Left renal cortex interstitium (tissue), 4 donors: ENCODE measurements around the gene KRTAP10-4. TPM values are rescaled to one million over a fixed set of nuclear protein-coding genes. Genes with fewer than 3 reads are reported as not detected.
"Not testable (repeated sequence)": the region's sequence is repeated elsewhere in the genome, so short reads cannot be mapped to it uniquely, and the experiment has no call there.

Source experiments
- DNase-seq, 4 donors: peaks; one replicate each; pipeline ENCODE4 v3.0.0-alpha.2; 2013; ENCODE audit warnings: low read depth in 4 of 4, low spot score in 2 of 4, missing footprints in 1 of 4
- polyA plus RNA-seq, 4 donors: library from polyadenylated mRNA; unstranded; fragments of 120-200 nt; gene quantifications; one replicate each; pipeline ENCODE4 v1.2.1, GENCODE V29; 2013; ENCODE audit not compliant: insufficient read length in 4 of 4

KRTAP10-4 gene, protein sequence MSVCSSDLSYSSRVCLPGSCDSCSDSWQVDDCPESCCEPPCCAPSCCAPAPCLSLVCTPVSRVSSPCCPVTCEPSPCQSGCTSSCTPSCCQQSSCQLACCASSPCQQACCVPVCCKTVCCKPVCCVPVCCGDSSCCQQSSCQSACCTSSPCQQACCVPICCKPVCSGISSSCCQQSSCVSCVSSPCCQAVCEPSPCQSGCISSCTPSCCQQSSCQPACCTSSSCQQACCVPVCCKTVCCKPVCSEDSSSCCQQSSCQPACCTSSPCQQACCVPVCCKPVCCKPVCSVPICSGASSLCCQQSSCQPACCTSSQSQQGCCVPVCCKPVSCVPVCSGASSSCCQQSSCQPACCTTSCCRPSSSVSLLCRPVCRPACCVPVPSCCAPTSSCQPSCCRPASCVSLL
- not detected for polyA plus RNA-seq

DNA sequence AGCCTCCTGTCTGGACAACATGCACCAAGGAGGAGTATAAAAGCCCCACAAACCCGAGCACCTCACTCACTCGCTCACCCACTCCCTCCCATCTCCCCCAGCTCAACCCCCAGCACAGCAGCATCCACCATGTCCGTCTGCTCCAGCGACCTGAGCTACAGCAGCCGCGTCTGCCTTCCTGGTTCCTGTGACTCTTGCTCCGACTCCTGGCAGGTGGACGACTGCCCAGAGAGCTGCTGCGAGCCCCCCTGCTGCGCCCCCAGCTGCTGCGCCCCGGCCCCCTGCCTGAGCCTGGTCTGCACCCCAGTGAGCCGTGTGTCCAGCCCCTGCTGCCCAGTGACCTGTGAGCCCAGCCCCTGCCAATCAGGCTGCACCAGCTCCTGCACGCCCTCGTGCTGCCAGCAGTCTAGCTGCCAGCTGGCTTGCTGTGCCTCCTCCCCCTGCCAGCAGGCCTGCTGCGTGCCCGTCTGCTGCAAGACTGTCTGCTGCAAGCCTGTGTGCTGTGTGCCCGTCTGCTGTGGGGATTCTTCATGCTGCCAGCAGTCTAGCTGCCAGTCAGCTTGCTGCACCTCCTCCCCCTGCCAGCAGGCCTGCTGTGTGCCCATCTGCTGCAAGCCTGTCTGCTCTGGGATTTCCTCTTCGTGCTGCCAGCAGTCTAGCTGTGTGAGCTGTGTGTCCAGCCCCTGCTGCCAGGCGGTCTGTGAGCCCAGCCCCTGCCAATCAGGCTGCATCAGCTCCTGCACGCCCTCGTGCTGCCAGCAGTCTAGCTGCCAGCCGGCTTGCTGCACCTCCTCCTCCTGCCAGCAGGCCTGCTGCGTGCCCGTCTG, at the start of gene KRTAP10-4:
TSS of gene KRTAP10-4 (plus strand) at position 100 of the 827 bp plus-strand sequence. CDS start at position 130, 30 bp downstream.
- DNase-seq = not testable (repeated sequence)

DNA sequence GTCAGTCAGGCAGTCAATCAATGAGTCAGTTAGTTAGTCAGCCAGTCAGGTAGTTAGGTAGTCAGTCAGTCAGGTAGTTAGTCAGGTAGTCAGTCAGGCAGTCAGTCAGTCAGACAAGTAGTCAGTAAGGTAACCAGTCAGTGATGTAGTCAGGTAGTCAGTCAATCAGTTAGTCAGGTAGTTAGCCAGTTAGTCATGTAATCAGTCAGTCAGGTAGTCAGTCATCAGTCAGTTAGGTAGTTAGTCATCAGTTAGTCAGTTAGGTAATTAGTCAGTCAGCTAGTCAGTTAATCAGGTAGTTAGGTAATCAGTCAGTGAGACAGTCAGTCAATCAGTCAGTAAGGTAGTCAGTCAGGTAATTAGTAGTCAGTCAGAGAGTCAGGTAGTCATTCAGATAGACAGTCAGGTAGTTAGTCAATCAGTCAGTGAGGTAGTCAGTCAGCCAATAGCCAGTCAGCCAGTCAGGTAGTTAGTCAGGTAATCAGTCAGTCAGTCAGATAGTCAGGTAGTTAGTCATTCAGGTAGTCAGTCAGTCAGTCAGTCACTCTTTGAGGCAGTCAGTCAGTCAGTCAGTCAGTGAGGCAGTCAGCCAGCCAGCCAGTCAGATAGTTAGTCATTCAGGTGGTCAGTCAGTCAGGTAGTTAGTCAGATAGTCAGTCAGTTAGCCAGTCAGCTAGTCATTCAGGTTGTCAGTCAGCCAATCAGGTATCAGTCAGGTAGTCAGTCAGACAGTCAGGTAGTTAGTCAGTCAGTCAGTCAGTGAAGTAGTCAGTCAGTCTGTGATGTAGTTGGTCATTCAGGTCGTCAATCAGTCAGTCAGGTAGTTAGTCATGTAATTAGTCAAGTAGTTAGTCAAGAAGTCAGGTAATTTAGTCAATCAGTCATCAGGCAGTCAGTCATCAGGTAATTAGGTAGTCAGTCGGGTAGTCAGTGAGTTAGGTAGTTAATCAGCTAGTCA, 48.8 kb upstream of the KRTAP10-4 start:
- no peak for DNase-seq

DNA sequence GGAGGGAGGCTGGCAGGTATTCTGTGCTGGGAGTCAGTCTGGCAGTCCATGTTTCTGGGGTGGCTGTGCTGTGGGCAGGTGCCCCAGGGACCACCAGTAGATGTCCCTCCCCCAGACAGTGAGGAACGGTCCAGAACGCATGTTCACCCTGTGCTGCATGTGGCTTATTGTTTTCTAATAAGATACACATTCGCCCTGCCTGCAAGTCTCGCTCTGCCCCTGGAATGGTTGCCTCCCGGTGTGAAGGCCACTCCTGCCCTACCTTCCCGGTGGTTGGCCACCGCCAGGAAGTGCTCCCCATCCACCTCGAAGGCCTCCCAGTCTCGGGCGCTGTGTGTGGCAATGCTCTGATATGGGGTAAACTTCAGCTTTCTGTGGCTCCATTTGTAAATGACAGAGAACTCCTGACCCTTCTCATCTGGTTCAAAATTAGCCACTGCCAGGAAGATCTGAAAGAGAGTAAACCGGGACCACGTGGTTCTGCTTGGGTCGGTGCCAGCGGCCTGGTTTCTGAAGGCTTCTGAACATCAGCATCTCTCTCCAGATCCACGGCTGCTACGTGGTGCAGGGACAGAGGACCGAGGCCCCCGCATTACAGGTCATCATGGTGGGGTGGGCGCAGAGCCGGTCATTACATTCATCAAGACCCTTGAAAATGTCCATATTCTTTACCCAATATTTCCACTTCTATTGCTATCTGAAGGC, 48.0 kb upstream of the KRTAP10-4 start:
- no peak for DNase-seq

DNA sequence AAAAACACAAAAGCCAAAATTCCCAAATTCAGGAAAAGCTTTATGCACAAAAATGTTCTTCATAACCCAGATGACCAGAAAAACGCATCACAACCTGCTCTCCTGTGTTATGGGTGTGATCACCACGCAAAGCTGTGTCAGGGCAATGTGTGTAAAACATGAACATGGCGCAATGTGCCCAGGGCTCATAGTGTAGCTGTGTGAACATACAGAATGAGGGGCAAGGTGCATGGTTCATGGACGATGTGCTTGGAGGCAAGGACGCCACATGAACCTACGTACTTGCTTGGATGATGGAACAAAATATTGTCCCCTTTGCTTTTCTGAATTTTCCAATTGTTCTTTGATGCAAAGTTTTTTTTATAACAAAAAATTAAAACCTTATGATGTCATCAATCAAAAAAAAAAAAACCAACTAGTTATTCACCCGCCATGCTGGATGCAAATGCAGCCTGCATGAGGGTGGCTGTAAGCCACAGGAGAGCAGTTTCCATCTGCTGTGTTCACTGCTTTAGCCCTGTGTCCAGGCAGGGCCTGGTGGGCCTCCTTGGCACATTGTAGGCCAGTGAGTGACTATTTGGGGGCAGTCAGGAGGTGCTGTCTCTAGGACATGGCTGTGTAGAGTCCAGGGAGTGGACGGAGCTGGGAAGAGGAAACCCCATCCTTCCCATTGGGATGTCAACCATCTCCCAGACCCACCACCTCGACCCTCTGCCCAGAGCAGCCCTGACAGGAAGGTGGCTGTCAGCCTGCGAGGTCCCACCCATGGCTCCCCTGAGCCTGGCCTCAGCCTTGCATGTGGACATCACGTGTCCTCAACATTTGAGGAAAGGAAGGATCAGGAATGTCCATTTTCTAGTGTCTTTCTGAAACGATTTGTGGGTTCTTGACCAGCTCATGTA, 47.2 kb upstream of the KRTAP10-4 start:
- DNase-seq = no peak

DNA sequence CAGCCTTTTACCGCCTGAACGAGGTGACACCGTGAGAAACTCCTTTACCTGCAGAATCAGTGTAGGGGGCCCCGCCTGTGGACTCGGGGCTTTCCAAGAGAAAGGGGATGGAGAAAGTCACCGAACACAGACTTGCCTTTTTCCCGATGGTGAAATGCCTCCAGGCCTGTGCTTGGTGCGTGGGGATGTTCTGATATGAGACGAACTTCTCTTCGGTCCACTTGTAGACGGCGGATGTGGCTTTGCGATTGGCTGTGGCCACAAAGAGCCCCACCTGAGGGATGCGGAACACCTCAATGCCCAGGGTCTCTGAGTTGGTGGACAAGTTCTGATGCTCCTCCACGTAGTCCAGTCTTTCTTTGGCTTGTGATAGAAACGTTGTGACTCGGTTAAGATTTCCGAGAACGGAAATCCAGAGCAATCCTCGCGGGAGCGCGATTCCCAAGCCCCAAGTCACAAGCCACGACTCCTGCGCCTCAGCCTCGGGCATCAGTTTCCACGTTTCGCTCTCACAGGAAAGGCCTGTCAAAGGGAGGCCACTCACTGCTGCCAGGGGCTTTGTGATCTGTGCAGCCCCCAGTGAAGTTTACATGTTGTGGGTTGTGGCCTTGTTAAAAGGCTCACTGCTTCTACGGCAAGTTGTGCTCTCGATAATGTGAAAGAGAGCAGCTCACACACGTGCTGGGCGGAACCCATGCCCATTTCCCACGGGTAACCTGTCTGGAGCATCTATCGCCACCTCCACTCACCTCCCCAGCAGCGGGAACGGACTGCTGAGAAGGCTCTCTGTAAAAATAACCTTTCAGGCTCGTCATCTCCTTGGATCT, 46.2 kb upstream of the KRTAP10-4 start:
- no peak for DNase-seq

DNA sequence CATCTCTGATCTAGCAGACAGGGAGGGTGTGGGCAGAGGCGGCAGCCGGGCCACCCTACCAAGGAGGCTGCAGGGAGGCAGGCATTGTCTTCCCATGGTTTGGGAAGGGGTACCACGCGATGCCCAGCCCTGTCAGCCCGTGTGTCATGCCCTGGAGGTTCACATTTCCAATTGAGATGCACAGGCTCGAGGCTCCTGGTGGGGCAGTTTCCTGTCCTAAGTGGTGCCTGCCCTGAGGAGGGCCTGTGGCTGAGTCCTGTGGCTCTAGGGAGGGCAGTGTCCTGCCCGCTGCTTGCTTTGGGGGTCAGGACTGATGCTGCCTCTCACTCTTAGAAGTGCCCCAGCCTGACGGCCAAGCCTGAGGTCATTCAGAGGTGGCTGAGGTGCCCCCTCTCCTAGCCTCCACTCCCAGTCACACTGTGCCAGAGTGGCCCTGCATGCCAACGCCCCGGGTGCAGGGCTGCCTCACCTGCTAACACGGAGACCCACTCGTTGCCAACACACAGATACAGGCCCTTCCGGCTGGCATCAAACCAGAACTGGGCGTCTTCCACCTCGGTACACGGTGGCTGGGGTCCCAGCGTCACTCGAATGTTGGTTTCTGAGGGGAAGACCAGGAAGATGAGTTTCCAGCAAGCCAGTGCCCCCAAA, 45.4 kb upstream of the KRTAP10-4 start:
- no peak for DNase-seq

DNA sequence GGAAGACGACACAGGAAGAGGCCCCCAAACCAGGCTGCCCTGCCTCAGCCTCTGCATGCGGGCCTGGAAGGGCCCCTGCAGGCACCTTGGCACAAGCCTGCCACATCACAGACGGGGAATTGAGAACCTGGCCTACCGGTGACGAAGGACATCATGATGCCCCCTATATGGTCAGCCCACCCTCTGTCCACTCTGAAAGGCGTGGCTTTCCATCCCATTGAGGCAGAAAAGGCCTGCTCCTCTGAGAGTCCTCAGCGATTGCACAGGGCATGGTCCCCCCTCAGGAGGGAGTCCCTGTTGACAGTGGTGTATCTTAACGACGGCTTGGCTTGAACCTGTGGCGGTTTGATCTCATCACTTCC, 44.9 kb upstream of the KRTAP10-4 start:
- DNase-seq = no peak

DNA sequence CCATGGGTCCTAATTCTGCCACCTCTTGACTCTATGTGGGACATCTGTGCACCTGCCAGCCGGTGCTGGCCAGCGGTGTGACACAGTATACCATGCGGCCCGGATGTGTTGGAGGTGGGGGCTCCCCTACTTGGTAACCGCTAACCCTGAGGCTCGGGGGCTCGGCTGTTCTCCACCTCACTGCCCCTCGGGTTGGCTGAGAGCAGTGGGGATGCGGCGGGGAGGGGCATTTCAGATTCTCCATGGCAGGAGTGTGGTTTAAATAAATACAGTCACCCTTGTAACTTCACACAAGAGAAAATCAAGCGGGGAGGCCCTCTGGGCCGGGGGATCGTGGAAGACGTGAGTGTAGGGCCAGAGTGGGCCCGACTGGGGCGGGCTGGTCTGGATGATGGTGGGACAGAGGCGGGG, 44.5 kb upstream of the KRTAP10-4 start:
- DNase-seq = no peak

DNA sequence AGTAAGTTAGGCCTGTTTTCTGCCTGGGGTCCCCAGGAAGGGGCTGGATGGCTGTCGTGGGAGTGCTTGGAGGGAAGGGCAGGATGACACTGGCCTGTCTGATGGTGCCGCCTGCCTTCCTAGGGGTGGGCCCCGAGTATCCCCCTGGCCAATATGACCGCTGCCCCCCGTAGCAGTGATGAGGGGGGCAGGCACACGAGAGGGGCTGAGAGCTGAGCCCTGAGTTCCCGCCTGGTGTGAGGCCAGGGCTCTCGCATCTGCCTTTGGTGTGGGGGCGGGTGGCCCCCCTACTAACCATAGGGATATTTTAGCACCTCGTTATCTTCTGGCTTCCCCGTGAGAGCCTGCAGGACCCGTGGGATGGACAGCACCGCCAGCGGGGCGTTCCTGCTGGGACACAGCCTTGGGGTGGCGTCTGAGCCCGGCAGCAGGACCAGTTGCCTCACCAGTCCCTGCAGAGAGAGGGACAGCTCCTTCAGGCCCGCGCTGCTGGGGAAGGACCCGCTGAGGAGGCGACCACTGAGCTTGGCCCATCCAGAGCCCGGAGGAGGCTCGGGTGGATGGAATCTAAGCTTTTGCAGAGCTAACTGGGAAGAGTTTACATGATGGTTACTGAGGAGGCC, 43.9 kb upstream of the KRTAP10-4 start:
- DNase-seq = no peak

DNA sequence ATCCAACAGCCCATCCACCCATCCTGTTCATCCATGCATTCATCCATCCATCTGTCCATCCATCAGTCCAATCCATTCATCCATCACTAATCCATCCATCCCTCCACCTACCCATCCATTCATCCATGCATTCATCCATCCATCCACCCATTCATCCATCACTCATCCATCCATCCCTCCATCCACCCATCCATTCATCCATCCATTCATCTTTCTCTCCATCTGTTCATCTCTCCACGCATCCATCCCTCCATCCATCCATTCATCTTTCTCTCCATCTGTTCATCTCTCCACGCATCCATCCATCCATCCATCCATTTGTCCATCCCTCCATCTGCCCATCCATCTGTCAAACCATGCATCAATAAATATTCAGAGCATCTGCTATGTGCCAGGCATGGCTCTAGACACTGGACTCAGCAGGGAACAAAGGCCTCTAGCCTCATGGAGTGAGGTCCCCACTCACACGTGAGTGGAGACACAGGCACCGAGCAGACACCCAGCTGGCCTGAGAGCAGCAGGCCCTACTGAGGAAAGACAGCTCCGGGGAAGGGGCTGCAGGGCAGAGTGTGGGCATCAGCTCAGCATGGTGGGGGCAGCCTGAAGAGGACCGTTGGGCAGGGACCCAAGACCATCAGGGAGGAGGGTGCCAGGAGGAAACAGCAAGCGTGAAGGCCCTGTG, 43.2 kb upstream of the KRTAP10-4 start:
- DNase-seq = no peak

DNA sequence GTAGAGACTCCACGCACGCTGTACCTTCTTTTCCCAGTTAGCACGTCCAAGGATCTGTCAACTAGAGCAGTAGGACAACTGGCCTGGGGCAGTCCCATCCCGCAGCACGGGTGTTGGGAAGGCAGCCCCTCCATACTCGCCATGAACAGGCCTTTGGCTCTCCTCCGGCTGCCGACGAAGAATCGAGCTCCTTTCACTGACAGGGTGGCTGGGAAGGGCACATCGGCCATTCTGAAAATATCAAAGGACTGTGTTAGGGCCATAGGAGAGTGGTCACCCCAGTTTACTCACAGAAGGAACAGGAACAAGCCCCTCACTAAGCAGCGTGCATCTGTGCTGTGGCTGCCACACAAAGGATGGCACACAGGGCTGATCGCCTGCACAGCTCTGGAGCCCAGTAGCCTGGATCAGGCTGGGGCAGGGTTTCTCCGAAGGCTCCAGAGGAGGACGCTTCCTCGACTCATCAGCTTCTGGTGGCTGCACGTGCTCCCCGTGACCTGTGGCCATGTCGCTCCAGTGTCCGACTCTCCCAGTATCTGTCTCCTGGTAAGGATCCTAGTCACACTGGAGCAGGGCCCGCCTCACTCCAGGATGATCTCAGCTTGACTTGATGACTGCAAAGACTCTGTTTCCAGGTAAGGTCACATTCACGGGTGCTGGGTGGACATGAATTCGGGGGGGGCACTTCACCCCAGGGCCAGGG, 42.5 kb upstream of the KRTAP10-4 start:
- no peak for DNase-seq

DNA sequence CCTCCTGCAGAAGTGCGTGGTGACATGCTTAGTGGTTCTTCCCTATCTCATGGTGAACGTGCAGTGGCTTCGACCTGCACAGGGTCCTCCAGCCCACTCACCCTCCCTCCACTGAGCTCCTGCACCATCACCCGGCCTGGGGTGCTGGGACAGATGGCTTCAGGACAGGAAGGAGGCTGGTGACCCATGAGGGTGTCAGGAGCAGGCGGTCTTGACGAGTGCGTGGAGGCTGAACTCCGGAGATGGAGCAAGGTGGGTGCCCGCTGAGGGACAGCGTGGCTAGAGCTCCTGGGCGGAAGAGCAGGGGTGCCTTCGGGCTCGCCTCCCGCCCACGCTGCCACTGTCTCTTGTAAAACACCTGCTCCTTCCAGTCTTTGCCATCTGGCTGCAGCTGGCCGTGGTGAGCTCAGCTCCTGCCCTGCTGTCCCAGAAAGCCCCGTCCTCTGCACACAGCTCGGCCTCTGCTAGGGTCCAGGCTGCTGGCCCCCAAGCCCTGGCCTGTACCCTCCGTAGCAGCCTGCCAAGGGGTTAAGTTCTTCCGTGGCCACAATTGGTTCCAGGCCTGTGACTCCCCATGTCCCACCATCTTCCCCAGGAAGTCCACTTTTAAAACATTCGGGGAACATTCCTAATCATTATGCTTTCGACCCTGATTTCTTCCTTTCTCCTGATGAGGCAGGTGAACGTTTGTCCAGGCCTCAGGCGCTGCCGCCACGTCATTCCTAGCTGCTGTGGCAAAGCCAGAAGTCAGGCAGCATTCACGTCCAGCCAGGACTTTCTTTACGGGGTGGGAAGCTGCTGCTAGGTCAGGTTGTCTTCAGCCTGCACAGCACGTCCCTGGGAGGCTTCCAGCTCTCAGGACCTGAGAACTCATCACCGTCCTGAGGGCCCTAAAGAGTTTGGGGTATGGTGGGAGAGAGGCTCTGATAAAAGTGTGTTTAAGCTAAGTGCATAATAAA, 41.6 kb upstream of the KRTAP10-4 start:
- DNase-seq = no peak

DNA sequence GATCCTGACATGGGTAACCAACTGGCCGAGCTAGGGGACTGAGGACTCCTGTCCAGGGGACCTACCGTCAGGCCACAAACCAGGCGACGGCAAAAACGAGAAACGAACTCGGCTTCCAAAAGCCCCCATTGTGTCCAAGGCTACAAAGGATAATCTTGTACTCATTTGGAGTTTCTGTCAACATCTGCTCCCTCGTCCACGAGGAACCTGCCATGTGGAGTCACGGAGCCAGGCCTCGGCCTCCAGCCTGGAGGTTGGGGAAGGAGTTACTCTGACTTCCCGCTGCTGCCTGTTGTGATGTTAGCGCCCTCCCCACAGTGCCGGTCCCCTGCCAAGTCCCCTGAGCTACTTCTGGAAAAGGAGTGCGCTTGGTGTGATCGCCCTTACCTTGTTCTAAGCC, 40.8 kb upstream of the KRTAP10-4 start:
- no peak for DNase-seq

DNA sequence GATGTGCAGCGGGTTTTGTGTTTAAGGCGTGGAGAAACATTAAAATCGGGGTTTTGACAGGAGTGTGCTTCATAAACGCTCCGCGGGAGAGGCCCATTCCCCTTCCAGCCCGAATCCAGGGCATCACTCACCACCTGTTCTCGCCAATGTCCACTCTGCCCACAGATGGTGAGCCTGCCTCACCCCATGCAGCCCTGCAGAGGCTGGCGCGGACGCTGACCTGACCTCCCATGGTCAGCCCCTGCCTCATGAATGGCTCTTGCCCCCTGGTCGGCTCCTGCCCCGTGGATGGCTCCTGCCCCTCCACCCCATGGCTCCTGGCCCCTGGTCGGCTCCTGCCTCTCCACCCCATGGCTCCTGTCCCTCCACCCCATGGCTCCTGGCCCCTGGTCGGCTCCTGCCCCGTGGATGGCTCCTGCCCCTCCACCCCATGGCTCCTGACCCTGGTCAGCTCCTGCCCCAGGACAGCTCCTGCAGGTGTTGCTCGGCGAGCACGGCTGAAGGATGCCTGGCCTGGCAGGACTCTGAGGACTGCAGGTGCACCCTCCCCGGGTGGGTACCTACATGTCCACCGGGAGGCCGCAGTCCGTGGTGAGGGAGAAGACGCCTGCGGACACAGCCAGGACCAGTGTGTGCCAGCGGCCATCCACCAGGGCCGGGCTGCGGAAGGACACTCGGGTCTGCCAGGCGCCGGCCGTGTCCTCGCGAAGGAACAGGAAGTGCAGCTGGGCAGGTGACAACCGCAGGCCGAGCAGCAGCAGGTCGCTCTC, 40.2 kb upstream of the KRTAP10-4 start:
- DNase-seq = no peak
